Measurements from ENCODE around the gene ANTXR1.

DNA sequence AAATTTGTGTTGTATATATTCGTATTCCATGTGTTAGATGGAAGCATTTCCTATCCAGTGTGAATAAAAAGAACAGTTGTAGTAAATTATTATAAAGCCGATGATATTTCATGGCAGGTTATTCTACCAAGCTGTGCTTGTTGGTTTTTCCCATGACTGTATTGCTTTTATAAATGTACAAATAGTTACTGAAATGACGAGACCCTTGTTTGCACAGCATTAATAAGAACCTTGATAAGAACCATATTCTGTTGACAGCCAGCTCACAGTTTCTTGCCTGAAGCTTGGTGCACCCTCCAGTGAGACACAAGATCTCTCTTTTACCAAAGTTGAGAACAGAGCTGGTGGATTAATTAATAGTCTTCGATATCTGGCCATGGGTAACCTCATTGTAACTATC is 235.3 kb downstream of the ANTXR1 start:
- TF ChIP-seq, protein P1, sequence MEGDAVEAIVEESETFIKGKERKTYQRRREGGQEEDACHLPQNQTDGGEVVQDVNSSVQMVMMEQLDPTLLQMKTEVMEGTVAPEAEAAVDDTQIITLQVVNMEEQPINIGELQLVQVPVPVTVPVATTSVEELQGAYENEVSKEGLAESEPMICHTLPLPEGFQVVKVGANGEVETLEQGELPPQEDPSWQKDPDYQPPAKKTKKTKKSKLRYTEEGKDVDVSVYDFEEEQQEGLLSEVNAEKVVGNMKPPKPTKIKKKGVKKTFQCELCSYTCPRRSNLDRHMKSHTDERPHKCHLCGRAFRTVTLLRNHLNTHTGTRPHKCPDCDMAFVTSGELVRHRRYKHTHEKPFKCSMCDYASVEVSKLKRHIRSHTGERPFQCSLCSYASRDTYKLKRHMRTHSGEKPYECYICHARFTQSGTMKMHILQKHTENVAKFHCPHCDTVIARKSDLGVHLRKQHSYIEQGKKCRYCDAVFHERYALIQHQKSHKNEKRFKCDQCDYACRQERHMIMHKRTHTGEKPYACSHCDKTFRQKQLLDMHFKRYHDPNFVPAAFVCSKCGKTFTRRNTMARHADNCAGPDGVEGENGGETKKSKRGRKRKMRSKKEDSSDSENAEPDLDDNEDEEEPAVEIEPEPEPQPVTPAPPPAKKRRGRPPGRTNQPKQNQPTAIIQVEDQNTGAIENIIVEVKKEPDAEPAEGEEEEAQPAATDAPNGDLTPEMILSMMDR (IDR thresholded peaks at IDR 0.05) = no peak
- TF ChIP-seq POLR2A (IDR thresholded peaks at IDR 0.05) = no peak

All from uterus (tissue), 2 donors.